PFSK-1 (cell line): ENCODE measurements around the gene CYB5D1.

Source experiments
- POLR2AphosphoS5 ChIP-seq: IDR thresholded peaks from 2 replicates; pipeline ENCODE4 v1.6.1; 2012; ENCODE audit warnings: low read depth, mild to moderate bottlenecking, control low read depth, low read length, moderate library complexity
- REST ChIP-seq, 2 experiments: IDR thresholded peaks; 2 replicates each; pipeline versions ENCODE4 v1.6.1 to v1.8.0; 2011 to 2012; ENCODE audit warnings: low read depth in 2 of 2, low read length in 2 of 2, control low read depth in 1 of 2, inconsistent platforms in 1 of 2, mild to moderate bottlenecking in 1 of 2, moderate library complexity in 1 of 2; ENCODE audit not compliant: insufficient read depth in 1 of 2
- SIN3A ChIP-seq: IDR thresholded peaks from 2 replicates; pipeline ENCODE4 v1.6.1; 2012; ENCODE audit warnings: mild to moderate bottlenecking, low read length, moderate library complexity, borderline replicate concordance; ENCODE audit not compliant: insufficient read depth
- TAF1 ChIP-seq: IDR thresholded peaks from 2 replicates; pipeline ENCODE4 v1.6.1; 2012; ENCODE audit warnings: low read length, control low read depth, borderline replicate concordance; ENCODE audit not compliant: insufficient read depth

- TF ChIP-seq REST (IDR thresholded peaks at IDR 0.05; ENCODE audit: insufficient read depth in 1 of 2, low read depth in 2 of 2, low read length in 2 of 2) (no peak), POLR2AphosphoS5 (no peak), TAF1 (no peak), SIN3A (no peak)
Measured at GRCh38 chr17:7850701-7851437, 6.9 kb upstream of the CYB5D1 start.
